Measurements from ENCODE around the gene TRMT44. TPM values are rescaled to one million over a fixed set of nuclear protein-coding genes. Genes with fewer than 3 reads are reported as not detected.

The TRMT44 gene
- total RNA-seq, 1 donor from 2014 or later, result 23.9 TPM

DNA sequence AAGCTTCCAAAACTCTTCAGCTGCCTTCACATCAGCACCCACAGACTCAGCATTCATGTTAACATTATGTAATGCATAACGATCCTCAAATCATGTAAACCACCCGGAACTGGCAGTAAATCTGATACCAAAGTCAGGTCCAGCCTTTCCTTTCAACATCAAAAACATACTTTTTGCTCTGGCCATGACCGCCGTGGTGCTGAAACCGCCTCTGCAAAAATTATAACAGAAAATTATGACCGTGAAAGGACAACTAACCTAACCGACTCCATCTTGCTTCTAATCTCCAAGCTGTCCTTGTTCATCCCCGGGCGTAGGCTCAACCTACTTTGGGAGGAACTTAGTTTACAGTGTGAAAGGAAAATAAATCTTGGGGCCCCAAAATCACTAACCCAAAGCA is 51.6 kb downstream of the TRMT44 start:
- H3K36me3 ChIP-seq, result no peaks in the 10 kb centered on the region
- ATAC-seq, result no peak
- H3K27me3 ChIP-seq (ENCODE audit: low read depth), result no peaks in the 10 kb centered on the region
- intact Hi-C loops (cut with DNase I), result no loop called here
- TF ChIP-seq, protein P1, sequence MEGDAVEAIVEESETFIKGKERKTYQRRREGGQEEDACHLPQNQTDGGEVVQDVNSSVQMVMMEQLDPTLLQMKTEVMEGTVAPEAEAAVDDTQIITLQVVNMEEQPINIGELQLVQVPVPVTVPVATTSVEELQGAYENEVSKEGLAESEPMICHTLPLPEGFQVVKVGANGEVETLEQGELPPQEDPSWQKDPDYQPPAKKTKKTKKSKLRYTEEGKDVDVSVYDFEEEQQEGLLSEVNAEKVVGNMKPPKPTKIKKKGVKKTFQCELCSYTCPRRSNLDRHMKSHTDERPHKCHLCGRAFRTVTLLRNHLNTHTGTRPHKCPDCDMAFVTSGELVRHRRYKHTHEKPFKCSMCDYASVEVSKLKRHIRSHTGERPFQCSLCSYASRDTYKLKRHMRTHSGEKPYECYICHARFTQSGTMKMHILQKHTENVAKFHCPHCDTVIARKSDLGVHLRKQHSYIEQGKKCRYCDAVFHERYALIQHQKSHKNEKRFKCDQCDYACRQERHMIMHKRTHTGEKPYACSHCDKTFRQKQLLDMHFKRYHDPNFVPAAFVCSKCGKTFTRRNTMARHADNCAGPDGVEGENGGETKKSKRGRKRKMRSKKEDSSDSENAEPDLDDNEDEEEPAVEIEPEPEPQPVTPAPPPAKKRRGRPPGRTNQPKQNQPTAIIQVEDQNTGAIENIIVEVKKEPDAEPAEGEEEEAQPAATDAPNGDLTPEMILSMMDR (IDR thresholded peaks at IDR 0.05), result no peak
- H3K27ac ChIP-seq, result no peak overlapping the region
- H3K4me1 ChIP-seq, result no peaks in the 10 kb centered on the region
- no peak for DNase-seq
- H3K9me3 ChIP-seq, result no peaks in the 10 kb centered on the region
- H3K4me3 ChIP-seq, result no peak overlapping the region

DNA sequence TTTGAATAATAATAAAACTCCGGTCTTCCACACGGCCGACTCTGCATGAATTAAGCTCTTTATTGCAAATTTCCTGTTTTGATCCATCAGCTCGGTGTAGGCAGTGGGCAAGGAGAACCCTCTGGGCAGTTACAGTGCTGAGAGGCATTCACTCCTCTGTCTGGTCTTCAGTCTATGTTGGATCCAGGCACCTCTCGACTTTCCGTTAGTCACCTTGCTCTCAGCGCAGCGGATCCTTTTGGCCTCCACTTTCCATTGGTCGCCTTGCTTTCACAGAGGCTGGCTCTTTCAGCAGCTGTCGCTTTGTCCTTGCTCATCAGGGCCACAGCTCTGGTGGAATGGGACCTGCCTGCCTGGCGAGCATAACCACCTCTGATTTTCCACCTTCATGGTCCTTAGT is 52.9 kb downstream of the TRMT44 start:
- TF ChIP-seq, protein P1 (IDR thresholded peaks at IDR 0.05), result no peak
- intact Hi-C loops (cut with DNase I), result no loop called here
- Histone ChIP-seq H3K9me3 (no peaks in the 10 kb centered on the region), H3K4me1 (no peaks in the 10 kb centered on the region), H3K36me3 (no peaks in the 10 kb centered on the region), H3K27ac (no peak overlapping the region), H3K4me3 (no peak overlapping the region), H3K27me3 (ENCODE audit: low read depth) (no peaks in the 10 kb centered on the region)
- ATAC-seq, result no peak
- DNase-seq, result no peak

DNA sequence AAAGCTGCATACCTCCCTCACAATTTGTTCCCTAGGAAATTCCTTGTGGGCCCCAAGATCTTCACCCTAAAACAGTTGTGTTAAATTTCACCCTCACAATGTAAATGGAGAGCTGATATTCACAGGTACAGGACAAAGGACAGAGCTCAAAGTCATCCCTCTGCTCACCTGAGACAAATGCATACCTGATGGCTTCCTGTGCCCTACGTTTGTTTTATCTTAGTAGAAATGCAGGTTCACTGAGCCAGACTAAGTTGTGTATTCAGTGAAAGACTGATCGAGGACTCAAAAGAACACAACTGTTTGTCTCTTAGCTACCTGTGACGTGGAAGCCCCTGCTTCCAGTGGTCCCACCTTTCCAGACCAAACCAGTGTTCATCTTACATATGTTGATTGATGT is 53.6 kb downstream of the TRMT44 start:
- Histone ChIP-seq H3K4me1 (no peaks in the 10 kb centered on the region), H3K36me3 (no peaks in the 10 kb centered on the region), H3K27ac (no peak overlapping the region), H3K9me3 (no peaks in the 10 kb centered on the region), H3K27me3 (ENCODE audit: low read depth) (no peaks in the 10 kb centered on the region), H3K4me3 (no peak overlapping the region)
- no peak for ATAC-seq
- TF ChIP-seq, protein P1 (IDR thresholded peaks at IDR 0.05), result no peak
- DNase-seq, result no peak
- intact Hi-C loops (cut with DNase I), result no loop called here

DNA sequence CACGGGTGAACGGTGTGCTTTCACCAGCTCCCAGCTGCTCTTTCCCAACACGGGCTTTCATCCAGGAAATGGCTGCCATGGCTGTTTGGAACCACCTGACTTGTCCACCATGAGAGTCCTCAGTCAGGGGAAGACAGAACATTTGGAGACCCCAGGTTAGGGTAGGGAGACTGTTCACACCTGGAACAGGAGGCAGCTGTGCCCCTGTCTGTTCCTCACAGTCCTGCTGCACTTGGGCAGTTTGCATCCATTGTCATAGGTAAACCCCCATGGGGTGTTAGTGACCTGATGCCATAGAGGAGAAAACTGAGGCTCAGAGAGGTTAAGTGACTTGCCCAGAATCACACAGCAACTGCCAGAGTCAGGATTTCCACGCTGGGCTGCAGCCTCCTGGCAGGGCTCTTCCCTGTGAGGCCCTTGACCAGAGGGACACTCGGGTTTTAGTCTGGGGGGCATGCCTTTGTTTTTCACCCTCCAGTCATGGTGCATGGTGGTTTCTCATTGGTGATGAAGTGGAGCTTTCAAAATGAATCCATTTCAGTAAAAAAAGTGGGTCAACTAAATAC is 54.5 kb downstream of the TRMT44 start:
- Histone ChIP-seq H3K36me3 (no peaks in the 10 kb centered on the region), H3K9me3 (no peaks in the 10 kb centered on the region), H3K27me3 (ENCODE audit: low read depth) (no peaks in the 10 kb centered on the region), H3K4me1 (no peaks in the 10 kb centered on the region), H3K27ac (no peak overlapping the region), H3K4me3 (no peak overlapping the region)
- TF ChIP-seq, protein P1 (IDR thresholded peaks at IDR 0.05), result no peak
- intact Hi-C loops (cut with DNase I), result no loop called here
- no peak for ATAC-seq
- DNase-seq, result no peak

DNA sequence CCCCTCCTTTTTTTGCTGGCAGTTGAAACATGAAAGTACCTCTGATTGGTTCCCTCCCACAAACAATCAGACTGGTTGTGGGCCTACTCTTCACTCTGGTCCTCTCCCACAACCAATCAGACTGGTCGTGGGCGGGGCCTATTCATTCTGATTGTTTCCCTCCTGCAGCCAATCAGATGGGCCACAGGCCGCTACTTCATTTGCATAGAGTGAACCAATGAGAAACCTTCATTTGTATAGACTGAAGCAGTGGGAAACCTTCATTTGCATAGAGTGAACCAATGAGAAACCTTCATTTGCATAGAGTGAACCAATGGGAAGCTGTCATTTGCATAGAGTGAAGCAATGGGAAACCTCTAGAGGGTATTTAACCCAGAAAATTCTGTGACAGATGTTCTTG is 55.2 kb downstream of the TRMT44 start:
- intact Hi-C loops (cut with DNase I), result no loop called here
- H3K9me3 ChIP-seq, result no peaks in the 10 kb centered on the region
- TF ChIP-seq, protein P1 (IDR thresholded peaks at IDR 0.05), result no peak

DNA sequence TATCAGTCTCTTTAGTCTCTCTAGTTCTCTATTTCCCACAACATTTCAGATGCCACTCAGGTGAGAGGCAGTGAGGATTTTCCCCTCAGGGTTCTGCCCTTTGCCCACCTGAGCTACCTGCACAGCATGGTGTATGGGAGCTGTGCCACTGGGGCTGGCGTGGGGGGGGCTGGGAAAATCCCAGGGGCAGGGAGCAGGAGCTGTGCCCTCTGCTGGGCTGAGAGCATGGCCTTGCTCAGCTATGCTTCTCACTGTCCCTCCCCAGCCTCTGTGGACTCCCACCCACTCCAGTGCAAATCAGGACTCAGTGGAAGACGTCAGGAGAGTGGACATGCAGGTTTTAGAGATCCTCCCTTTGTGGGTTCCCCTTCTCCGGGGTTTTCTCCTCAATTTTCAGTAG is 57.2 kb downstream of the TRMT44 start:
- ATAC-seq (no peak), DNase-seq (no peak)
- no peaks in the 10 kb centered on the region for H3K9me3 ChIP-seq
- no peaks in the 10 kb centered on the region for H3K27me3 ChIP-seq (ENCODE audit: low read depth)
- peaks cover 1% of the 10 kb centered on the region for H3K4me1 ChIP-seq
- no peak overlapping the region for H3K4me3 ChIP-seq
- intact Hi-C loops (cut with DNase I), result no loop called here
- no peaks in the 10 kb centered on the region for H3K36me3 ChIP-seq
- H3K27ac ChIP-seq, result no peak overlapping the region
- TF ChIP-seq, protein P1 (IDR thresholded peaks at IDR 0.05), result no peak

More for the DNA sequence above, 55.2 kb downstream of the TRMT44 start:
- Histone ChIP-seq H3K4me1 (no peaks in the 10 kb centered on the region), H3K27ac (no peak overlapping the region), H3K4me3 (no peak overlapping the region), H3K27me3 (ENCODE audit: low read depth) (no peaks in the 10 kb centered on the region), H3K36me3 (no peaks in the 10 kb centered on the region)
- ATAC-seq (no peak), DNase-seq (no peak)

All from lower lobe of right lung (tissue), 2 donors.